Liver (tissue), 9 donors: ENCODE data around the gene ZFAND3. TPM values are rescaled to one million over a fixed set of nuclear protein-coding genes. Genes with fewer than 3 reads are reported as not detected.

ENCODE experiments used
- DNase-seq: peaks from one replicate; pipeline ENCODE4 v3.0.0-alpha.2; 2017; ENCODE audit warnings: low spot score
- H3K27ac ChIP-seq, 2 donors: one replicate each; pipeline ENCODE4 v1.7.0; 2013; ENCODE audit warnings: inconsistent platforms in 2 of 2, low read length in 2 of 2, control low read depth in 1 of 2, low read depth in 1 of 2, mild to moderate bottlenecking in 1 of 2
- H3K27me3 ChIP-seq, 4 donors: one replicate each; pipeline versions ENCODE4 v1.6.1 to v1.7.0; 2013; ENCODE audit warnings: low read length in 3 of 4, inconsistent platforms in 1 of 4, mild to moderate bottlenecking in 1 of 4, moderate library complexity in 1 of 4; ENCODE audit not compliant: control insufficient read depth in 4 of 4, insufficient read depth in 4 of 4
- H3K36me3 ChIP-seq, 4 donors: one replicate each; pipeline versions ENCODE4 v1.6.1 to v1.7.0; 2013; ENCODE audit warnings: low read length in 3 of 4, mild to moderate bottlenecking in 3 of 4, low read depth in 1 of 4, moderate library complexity in 1 of 4; ENCODE audit not compliant: control insufficient read depth in 4 of 4, insufficient read depth in 3 of 4
- H3K4me1 ChIP-seq, 4 donors: one replicate each; pipeline versions ENCODE4 v1.6.1 to v1.7.0; 2013; ENCODE audit warnings: low read length in 3 of 4, mild to moderate bottlenecking in 3 of 4, moderate library complexity in 1 of 4; ENCODE audit not compliant: control insufficient read depth in 4 of 4, insufficient read depth in 4 of 4
- H3K4me3 ChIP-seq, 3 donors: one replicate each; pipeline versions ENCODE4 v1.6.1 to v1.7.0; 2013; ENCODE audit warnings: low read length in 3 of 3, control low read depth in 1 of 3, low read depth in 1 of 3, mild to moderate bottlenecking in 1 of 3
- H3K9ac ChIP-seq, 2 donors: one replicate each; pipeline ENCODE4 v1.7.0; 2013; ENCODE audit warnings: low read length in 2 of 2, mild to moderate bottlenecking in 2 of 2, moderate library complexity in 2 of 2, control low read depth in 1 of 2, low read depth in 1 of 2
- H3K9me3 ChIP-seq, 4 donors: one replicate each; pipeline versions ENCODE4 v1.6.1 to v1.7.0; 2013; ENCODE audit warnings: low read length in 3 of 4; ENCODE audit not compliant: control insufficient read depth in 4 of 4
- FOXA1 ChIP-seq: IDR thresholded peaks from 2 replicates; pipeline ENCODE4 v1.6.1; 2016; ENCODE audit warnings: antibody characterized with exemption
- GABPA ChIP-seq, 2 donors: IDR thresholded peaks in 1 of 2; conservative IDR thresholded peaks in 1 of 2; 2 replicates each; pipeline ENCODE4 v1.6.1; 2016; ENCODE audit warnings: antibody characterized with exemption in 2 of 2, mild to moderate bottlenecking in 1 of 2, moderate library complexity in 1 of 2
- HNF4A ChIP-seq, 2 donors: conservative IDR thresholded peaks; 2 replicates each; pipeline ENCODE4 v1.6.1; 2016; ENCODE audit warnings: antibody characterized with exemption in 2 of 2, mild to moderate bottlenecking in 2 of 2
- HNF4G ChIP-seq: IDR thresholded peaks from 2 replicates; pipeline ENCODE4 v1.6.1; 2016; ENCODE audit warnings: antibody characterized with exemption
- JUND ChIP-seq, 2 donors: IDR thresholded peaks; 2 replicates each; pipeline ENCODE4 v1.6.1; 2016; ENCODE audit warnings: antibody characterized with exemption in 2 of 2
- RAD21 ChIP-seq, 2 donors: IDR thresholded peaks; 2 replicates each; pipeline ENCODE4 v1.6.1; 2016; ENCODE audit warnings: antibody characterized with exemption in 2 of 2, mild to moderate bottlenecking in 2 of 2
- SP1 ChIP-seq: IDR thresholded peaks from 2 replicates; pipeline ENCODE4 v1.6.1; 2018; ENCODE audit warnings: antibody characterized with exemption, mild to moderate bottlenecking
- YY1 ChIP-seq: IDR thresholded peaks from 2 replicates; pipeline ENCODE4 v1.6.1; 2016; ENCODE audit warnings: antibody characterized with exemption, mild to moderate bottlenecking
- WGBS: extraction: QIAGEN DNeasy Blood & Tissue Kit; methylation state at CpG from one replicate; pipeline ENCODE4 v1.1.7; 2013; 5-methylcytosine and 5-hydroxymethylcytosine counted together
- polyA plus RNA-seq, 2 donors: library from polyadenylated mRNA; stranded (reverse) in 1 of 2; unstranded in 1 of 2; fragments of 200-250 nt in 1 of 2; fragments of >200 nt in 1 of 2; fragmentation: Nextera tagmentation in 1 of 2; extraction: Ambion mirVana in 1 of 2; gene quantifications; one replicate each; pipeline versions ENCODE4 v1.2.1 to v1.2.3, GENCODE V29; 2013 to 2015
- total RNA-seq, 2 donors: library from RNA; depleted of rRNA; stranded (reverse); fragments of >200 nt; gene quantifications; one replicate each; pipeline ENCODE4 v1.2.3, GENCODE V29; 2014
- TF ChIP-seq, protein P1 (sequence below): IDR thresholded peaks from 2 replicates; pipeline ENCODE4 v1.6.1; 2016; ENCODE audit warnings: antibody characterized with exemption, mild to moderate bottlenecking
- TF ChIP-seq, protein P2 (sequence below): IDR thresholded peaks from 2 replicates; pipeline ENCODE4 v1.6.1; 2016; ENCODE audit warnings: antibody characterized with exemption
- donor health status: healthy.
- donor health status: healthy.
- donor health status: healthy.
- donor health status: healthy.
- donor health status: healthy.

Gene ZFAND3
- total and polyA plus RNA-seq, 4 donors = 7.7 to 37.5 (median 23.1) TPM

DNA sequence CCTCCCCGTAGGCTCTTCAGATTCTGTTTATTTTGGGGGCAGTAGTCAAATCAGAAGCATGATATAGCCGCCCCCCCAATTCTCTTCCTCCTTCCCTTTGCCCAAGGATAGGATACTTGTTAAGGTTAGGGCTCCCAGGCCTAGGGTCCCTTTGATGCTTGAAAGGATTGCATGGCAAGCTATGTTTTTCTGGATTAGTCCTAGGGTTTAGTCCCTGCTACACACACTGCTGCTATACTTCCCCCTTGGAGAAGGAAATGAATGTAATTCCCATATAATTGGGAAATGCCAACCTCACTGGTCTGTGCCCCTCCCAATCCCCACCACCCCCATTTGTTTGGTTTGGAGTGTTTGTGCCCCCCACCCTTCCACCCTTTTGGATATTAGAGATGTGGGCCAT, 62.8 kb downstream of the ZFAND3 start:
- Histone ChIP-seq H3K27ac (no peak overlapping the region), H3K4me1 (peaks cover 5 to 23% (median 15%) of the 10 kb centered on the region in 4 donors), H3K9ac (no peak overlapping the region), H3K9me3 (no peaks in the 10 kb centered on the region), H3K4me3 (no peak overlapping the region), H3K27me3 (no peaks in the 10 kb centered on the region), H3K36me3 (no peaks in the 10 kb centered on the region)
- DNase-seq = no peak
- 97% methylated on average over 2 of the region's 2 CpGs for WGBS
- TF ChIP-seq, protein P1, sequence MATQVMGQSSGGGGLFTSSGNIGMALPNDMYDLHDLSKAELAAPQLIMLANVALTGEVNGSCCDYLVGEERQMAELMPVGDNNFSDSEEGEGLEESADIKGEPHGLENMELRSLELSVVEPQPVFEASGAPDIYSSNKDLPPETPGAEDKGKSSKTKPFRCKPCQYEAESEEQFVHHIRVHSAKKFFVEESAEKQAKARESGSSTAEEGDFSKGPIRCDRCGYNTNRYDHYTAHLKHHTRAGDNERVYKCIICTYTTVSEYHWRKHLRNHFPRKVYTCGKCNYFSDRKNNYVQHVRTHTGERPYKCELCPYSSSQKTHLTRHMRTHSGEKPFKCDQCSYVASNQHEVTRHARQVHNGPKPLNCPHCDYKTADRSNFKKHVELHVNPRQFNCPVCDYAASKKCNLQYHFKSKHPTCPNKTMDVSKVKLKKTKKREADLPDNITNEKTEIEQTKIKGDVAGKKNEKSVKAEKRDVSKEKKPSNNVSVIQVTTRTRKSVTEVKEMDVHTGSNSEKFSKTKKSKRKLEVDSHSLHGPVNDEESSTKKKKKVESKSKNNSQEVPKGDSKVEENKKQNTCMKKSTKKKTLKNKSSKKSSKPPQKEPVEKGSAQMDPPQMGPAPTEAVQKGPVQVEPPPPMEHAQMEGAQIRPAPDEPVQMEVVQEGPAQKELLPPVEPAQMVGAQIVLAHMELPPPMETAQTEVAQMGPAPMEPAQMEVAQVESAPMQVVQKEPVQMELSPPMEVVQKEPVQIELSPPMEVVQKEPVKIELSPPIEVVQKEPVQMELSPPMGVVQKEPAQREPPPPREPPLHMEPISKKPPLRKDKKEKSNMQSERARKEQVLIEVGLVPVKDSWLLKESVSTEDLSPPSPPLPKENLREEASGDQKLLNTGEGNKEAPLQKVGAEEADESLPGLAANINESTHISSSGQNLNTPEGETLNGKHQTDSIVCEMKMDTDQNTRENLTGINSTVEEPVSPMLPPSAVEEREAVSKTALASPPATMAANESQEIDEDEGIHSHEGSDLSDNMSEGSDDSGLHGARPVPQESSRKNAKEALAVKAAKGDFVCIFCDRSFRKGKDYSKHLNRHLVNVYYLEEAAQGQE = no peak
- TF ChIP-seq, protein P2, sequence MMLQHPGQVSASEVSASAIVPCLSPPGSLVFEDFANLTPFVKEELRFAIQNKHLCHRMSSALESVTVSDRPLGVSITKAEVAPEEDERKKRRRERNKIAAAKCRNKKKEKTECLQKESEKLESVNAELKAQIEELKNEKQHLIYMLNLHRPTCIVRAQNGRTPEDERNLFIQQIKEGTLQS = no peak
- TF ChIP-seq RAD21 (IDR thresholded peaks at IDR 0.05) = no peak
- no peak for TF ChIP-seq YY1
- TF ChIP-seq GABPA (IDR thresholded peaks at IDR 0.05 in 1 of 2, conservative IDR thresholded peaks at IDR 0.05 in 1 of 2) = no peak
- TF ChIP-seq HNF4A (conservative IDR thresholded peaks at IDR 0.05) = no peak
- no peak for TF ChIP-seq FOXA1

DNA sequence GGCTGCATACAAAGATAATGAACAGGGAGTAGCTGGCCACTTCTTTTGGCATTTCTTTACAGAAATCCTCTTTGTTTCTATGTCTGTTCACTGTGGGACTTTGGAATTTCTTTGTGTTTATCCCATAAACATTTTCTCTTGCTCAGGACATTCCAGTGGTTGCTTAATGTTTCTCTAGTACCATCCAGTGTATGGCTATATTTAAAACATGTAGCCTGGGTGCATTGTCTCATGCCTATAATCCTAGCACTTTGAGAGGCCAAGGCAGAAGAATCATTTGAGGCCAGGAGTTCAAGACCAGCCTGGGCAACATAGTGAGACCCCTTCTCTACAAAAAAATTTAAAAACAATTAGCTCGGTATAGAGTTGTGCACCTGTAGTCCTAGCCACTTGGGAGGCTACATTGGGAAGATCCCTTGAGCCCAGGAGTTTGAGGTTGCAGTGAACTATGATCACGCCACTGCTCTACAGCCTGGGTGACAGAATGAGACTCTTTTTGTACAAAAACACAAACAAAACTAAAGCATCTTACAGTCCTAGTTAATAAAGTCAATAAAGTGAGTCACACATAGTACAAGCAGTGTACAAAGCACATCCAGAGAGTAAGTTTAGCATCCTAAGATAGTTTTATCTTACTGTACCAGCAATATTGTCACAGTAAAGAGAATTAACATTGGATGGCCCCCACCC, 63.3 kb downstream of the ZFAND3 start:
- 93% methylated on average over 2 of the region's 2 CpGs for WGBS
- H3K4me3 ChIP-seq = no peak overlapping the region
- no peak overlapping the region for H3K9ac ChIP-seq
- no peaks in the 10 kb centered on the region for H3K36me3 ChIP-seq
- H3K27ac ChIP-seq = no peak overlapping the region
- peaks cover 5 to 23% (median 15%) of the 10 kb centered on the region in 4 donors for H3K4me1 ChIP-seq
- DNase-seq = no peak
- H3K9me3 ChIP-seq = no peaks in the 10 kb centered on the region
- H3K27me3 ChIP-seq = no peaks in the 10 kb centered on the region
- TF ChIP-seq JUND (IDR thresholded peaks at IDR 0.05) = no peak
- no peak for TF ChIP-seq SP1
- TF ChIP-seq RAD21 (IDR thresholded peaks at IDR 0.05) = no peak
- peak in 1 of 2 donors; percentile 12 for TF ChIP-seq HNF4A (conservative IDR thresholded peaks at IDR 0.05)
- TF ChIP-seq HNF4G = no peak
- TF ChIP-seq, protein P1 = no peak
- TF ChIP-seq FOXA1 = no peak
